GM20000 (cell line): ENCODE data around the gene PLPPR3.

Experiments used
- DNase-seq: peaks from one replicate; pipeline ENCODE4 v3.0.0; 2012; ENCODE audit warnings: low spot score
- TF ChIP-seq, protein P1 (sequence below): IDR thresholded peaks from 2 replicates; pipeline ENCODE4 v1.5.1; 2012; ENCODE audit warnings: mild to moderate bottlenecking, control low read depth; ENCODE audit errors: extremely low read depth, missing control alignments

PLPPR3 gene

DNA sequence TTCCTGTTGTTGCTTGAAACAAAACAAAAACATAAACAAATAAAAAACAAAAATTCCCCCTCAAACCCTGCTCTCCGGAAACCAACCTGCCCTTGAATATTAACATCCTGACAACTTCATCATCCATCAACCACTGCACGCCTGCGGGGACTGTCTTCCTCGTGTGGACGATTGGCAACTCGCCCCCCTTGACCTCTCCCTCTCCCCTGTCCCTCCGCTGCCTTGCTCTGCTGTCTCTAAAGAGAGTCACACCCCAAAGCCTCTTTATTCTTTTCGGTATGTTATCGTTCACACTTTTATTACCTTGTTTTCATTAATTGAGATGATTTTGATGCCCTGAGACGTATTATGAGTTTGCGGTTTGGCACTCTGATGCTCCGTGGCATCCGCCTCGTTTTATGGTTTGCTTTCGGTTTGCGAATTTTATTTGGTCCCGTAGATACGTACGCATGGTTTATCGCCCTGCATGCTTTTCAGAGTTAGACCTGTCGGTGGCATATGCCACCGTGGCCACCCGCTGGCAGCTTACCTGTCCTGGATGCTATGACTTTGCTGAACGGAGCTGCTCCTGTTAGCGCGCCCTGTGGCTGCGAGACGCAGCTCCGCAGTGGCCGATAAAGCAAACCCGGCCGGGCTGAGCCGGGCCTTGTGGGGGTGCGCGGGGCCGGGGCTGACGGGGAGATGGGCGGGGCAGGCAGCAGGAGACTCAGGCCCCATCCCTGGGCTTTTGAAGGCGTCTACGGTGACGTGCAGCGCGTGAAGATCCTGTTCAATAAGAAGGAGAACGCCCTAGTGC is 13.9 kb downstream of the PLPPR3 start:
- no peak for DNase-seq
- TF ChIP-seq, protein P1, sequence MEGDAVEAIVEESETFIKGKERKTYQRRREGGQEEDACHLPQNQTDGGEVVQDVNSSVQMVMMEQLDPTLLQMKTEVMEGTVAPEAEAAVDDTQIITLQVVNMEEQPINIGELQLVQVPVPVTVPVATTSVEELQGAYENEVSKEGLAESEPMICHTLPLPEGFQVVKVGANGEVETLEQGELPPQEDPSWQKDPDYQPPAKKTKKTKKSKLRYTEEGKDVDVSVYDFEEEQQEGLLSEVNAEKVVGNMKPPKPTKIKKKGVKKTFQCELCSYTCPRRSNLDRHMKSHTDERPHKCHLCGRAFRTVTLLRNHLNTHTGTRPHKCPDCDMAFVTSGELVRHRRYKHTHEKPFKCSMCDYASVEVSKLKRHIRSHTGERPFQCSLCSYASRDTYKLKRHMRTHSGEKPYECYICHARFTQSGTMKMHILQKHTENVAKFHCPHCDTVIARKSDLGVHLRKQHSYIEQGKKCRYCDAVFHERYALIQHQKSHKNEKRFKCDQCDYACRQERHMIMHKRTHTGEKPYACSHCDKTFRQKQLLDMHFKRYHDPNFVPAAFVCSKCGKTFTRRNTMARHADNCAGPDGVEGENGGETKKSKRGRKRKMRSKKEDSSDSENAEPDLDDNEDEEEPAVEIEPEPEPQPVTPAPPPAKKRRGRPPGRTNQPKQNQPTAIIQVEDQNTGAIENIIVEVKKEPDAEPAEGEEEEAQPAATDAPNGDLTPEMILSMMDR, result no peak

DNA sequence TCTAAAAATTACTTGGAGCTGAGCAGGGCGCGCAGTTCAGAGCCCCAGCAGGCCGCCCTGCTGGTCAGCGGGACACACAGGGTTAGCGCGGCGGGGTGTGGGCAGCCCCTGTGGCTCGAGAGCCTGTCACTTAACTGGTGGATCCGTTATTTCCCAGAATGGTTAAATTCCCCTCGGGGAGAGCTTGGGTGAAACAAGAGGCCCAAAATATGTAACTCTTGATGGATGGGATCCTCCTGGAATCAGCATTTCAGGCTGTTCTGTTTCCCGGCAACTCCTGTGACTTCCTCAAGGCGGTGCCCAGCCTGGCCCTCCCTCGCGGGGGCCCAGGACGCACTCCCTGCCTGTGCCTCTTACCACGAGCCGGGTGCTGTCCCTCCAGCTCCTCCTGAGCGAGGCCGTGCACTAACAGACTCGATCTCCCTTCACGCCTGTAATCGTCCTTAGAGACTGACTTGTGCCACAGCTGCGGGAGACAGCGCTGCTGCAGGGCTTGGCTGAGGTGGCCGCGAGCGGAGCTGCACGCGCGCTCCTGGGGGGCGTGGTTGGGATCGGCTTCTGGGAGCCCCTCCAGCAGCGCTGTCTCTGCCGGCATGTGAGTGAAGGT is 14.8 kb downstream of the PLPPR3 start:
- TF ChIP-seq, protein P1, result no peak
- no peak for DNase-seq

DNA sequence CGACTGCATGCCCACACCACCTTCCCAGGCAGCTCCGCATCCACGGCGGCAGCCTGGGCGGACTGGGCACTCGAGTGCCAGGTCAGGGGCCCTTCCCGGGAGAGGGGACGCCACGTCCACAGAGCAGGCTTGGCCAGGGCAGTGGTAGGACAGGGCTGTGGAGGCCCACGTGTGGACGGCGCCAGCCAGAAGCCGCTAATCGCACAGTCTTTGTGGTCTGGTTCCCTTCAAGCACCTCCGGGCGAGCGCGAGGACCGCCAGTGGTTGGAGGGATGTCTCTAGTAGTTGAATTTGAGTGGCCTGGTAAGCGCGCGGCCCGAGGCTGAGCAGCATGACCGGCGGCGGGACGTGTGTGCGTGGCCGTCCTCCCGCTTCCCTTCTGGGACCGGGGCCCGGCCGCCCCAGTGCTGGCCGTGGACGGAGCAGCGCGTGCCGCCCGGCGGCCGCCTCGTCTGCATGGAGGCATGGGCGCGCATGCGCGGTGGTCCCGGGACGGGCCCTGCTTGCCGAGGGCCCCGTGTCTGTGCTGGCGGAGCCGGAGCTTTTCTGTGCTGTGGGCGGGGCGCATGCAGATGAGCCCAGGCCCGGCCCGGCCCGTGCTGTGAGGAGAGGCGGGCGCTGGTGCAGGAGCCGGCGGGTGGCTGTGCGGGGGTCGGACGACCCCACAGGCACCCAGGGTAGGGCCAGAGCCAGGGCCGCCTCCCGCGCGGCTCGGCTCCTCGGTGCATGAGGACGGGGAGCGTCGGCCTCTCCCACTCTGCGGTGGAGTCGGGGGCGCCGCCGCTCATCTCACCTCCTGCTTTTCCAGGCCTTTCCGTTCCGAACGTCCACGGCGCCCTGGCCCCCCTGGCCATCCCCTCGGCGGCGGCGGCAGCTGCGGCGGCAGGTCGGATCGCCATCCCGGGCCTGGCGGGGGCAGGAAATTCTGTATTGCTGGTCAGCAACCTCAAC is 15.9 kb downstream of the PLPPR3 start:
- TF ChIP-seq, protein P1, result no peak
- peak; percentile 40 for DNase-seq

DNA sequence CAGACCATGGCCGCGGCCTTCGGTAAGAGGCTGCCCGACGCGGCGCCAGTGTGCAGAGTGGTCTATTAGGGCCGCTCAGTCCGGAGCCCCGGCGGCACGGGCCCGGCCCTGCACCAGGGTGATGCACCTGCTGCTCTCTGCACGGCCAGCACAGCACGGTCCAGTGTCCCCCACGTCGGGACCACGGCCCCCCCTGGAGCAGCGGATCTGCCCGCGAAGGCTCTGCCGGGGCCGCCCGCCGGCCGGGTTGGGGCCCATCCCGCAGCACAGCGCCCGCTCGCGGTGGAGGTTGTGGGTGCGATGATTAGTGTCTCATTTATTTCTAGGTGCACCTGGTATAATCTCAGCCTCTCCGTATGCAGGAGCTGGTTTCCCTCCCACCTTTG is 16.6 kb downstream of the PLPPR3 start:
- peak; percentile 46 for DNase-seq

DNA sequence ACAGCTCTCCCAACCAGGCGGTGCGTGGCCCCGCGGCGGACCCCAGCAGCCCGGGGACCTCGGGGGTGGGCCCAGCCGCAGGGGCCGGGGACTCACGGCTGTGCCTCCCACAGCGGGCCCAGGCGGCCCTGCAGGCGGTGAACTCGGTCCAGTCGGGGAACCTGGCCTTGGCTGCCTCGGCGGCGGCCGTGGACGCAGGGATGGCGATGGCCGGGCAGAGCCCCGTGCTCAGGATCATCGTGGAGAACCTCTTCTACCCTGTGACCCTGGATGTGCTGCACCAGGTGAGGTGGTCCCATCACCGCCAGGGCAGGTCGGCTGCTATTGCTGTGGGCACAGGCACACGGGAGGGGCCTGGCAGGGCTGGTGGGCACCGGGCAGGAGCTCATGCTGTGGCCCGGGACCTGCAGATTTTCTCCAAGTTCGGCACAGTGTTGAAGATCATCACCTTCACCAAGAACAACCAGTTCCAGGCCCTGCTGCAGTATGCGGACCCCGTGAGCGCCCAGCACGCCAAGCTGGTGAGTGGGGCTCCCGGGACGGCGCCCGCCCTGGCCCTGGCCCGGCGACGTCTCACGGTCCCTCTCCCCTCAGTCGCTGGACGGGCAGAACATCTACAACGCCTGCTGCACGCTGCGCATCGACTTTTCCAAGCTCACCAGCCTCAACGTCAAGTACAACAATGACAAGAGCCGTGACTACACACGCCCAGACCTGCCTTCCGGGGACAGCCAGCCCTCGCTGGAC is 17.2 kb downstream of the PLPPR3 start:
- TF ChIP-seq, protein P1, result no peak
- DNase-seq, result peak; percentile 39

More for the DNA sequence above, 16.6 kb downstream of the PLPPR3 start:
- TF ChIP-seq, protein P1, result no peak

DNA sequence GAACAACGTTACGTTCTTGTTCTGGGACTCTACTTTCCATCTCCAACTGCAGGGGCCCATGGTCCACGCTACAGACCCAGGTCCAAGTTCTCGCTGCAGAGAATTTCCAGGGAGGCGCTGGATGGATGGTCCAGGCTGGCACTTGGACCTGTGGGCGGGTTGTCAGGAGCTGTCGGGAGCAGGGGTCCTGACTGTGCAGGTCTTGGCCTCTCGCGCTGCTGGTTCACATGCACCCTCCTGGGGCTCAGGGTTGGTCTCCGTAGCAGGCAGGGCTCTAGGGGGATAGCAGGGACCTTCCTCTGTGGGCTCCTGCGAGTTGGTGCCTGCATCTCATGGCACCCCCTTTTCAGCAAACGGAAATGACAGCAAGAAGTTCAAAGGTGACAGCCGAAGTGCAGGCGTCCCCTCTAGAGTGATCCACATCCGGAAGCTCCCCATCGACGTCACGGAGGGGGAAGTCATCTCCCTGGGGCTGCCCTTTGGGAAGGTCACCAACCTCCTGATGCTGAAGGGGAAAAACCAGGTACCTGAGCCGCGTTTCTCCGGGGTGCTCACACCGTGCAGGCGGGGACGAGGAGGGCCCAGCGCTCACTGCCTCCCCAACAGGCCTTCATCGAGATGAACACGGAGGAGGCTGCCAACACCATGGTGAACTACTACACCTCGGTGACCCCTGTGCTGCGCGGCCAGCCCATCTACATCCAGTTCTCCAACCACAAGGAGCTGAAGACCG is 17.9 kb downstream of the PLPPR3 start:
- peak; percentile 42 for DNase-seq
- TF ChIP-seq, protein P1, result no peak
